Raji (cell line): ENCODE measurements around the gene SLC16A5.

Source experiments
- POLR2A ChIP-seq: IDR thresholded peaks from 2 replicates; pipeline ENCODE4 v1.6.1; 2011; ENCODE audit warnings: low read depth, low read length, control low read depth; ENCODE audit not compliant: insufficient read depth

SLC16A5 gene

DNA sequence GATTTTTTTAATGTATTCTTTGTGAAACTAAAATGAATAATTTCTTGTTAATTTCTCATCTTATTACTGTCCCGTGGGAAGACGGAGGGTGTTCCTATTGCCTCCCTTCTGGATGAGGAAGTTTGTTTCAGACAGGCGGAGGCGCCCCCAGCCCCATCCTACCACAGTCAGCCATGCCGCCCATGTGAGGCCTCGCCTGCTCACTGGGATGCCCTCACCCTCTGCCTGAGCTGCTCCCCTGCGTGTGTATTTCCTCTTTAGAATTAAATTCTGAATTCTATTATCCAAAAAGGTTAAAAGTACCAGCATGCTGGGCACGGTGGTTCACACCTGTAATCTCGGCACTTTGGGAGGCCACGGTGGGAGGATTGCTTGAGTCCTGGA, 26.7 kb upstream of the SLC16A5 start:
- no peak for TF ChIP-seq POLR2A

DNA sequence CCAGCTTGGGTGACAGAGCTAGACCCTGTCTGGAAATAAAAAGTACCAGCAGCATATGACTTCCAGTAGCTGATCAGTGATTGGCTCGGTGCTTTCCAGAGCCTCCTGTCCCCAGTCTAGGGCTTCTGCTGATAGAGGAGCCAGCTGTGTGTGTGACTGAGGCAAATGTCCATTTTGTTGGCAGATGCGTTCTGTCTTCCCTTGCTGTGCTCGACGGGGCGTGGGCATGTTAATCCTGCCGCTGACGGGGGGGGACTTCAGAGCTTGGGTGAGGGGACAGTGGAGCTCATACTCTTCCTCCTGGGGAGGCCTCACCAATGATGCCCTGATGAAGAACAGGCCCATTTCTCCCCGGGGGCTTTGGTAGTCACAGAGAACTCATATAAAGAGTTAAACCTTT, 26.1 kb upstream of the SLC16A5 start:
- TF ChIP-seq POLR2A = no peak

DNA sequence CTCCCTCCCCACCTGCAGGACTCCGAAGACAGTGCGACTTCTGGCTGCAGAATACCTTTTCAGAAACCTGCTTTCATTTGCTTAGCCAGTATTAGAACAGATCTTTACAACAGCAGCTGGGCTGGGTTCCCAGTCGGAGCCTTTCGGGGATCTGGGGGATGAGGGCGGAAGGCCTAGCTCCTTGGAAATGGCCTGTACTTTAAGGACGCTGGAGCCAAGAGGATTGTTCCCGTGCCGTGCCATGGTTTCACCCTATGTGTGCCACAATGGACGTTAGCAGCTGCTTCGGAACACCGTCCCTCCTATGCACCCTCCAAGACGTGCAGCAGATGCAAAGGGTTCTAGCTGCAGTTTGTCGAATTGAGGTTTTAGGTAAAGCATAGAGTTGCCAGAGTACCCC, 24.6 kb upstream of the SLC16A5 start:
- TF ChIP-seq POLR2A = no peak

DNA sequence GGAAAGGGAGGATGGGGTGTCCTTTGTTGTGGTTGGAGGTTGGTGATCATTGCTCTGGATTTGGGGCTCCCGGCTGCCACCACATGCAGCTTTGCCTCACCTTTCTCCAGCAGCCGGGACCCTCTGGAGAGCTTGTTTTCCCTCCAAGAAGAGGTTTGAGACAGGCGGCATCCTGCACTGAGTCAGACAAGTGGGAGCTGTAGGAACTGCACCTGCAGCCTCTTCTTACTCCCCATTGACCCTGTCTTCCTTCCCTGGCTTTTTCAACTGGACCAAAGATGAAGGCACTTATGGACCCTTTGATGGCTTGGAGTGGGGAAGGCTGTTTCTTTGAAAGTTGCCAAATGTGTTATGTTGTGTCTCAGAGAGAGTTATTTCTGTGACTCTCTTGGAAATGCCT, 24.1 kb upstream of the SLC16A5 start:
- no peak for TF ChIP-seq POLR2A

DNA sequence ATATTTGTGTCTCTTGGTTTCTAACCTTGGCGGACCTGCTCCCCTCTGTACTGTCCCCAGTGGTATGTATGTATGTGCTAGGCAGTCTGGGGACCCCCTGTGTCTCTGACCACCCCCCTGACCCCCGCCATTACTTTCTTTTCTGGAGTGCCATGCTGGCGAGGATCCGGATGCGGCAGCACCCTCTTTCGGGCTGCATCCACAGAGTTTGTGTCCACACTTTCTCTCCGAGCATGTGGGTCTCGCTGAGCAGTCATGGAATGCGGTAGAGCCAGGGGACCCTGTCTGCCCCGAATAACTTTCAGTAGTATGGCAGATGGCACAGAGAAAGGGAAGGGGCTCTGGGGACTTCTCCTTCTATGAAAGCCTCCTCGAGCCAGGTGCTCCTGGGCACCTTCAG, 23.7 kb upstream of the SLC16A5 start:
- TF ChIP-seq POLR2A = no peak

- TF ChIP-seq POLR2A = no peak
Measured at GRCh38 chr17:75064460-75064859, 23.3 kb upstream of the SLC16A5 start.

GRCh38 chr17:75064867-75065561, 22.7 kb upstream of the SLC16A5 start:
- no peak for TF ChIP-seq POLR2A

- TF ChIP-seq POLR2A = no peak
Measured at GRCh38 chr17:75065562-75066151, 22.1 kb upstream of the SLC16A5 start.

DNA sequence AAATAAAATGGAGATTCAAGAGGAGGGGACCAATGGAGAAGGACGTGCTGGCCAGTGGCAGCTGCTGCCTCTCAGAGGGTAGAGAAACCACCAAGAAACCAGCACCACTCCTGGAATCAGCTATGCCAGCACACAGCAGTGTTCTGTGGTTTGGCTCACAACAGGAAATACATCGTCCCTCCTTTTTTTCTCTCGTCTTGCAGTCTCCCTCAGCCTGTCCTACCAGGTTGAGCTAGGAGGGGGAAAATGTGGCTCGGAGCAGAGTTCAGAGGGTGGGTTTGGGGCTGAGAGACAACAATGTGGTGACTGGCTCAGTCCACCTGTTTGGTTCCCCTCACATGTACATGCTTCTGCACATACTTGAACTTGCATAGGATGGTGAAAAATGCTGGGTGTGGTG, 19.9 kb upstream of the SLC16A5 start:
- no peak for TF ChIP-seq POLR2A

- no peak for TF ChIP-seq POLR2A
Measured at GRCh38 chr17:75068750-75069149, 19.0 kb upstream of the SLC16A5 start.

- no peak for TF ChIP-seq POLR2A
Measured at GRCh38 chr17:75069783-75070182, 18.0 kb upstream of the SLC16A5 start.

DNA sequence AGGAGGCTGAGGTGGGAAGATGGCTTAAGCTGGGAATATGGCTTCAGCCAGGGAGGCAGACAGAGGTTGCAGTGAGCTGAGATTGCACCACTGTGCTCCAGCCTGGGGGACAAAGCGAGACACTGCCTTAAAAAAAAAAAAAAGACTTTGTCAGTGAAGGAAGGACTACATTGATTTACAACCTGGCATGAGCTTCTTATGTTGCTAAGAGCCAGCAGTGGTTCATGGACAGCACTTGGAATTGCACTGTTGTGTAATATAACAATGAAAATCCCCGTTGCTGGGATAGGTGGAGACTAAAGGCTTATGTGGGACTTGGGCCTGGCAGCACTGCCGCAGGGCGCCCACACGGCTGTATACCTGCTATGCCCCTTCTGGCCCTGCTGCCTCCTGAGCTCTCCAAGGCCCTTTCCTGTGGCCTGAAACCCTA, 14.1 kb upstream of the SLC16A5 start:
- no peak for TF ChIP-seq POLR2A

DNA sequence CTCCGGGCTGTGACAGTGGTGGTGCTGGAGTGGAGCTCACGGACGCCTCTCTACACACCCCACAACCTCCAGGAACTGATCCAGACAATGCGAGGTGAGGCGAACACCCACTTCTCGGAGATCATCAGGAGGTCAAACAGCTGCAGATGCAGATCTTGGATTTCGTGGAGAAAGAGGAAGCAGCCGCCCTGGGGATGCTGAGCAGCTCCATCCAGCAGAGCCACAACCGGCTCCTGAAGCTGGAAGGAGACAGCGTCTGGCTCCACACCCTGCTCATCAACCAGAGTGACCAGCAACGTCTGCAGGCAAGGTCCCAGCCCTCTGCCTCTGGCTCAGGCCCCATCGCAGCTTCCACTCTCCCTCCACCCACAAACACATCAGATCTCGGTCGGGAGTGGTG, 13.2 kb upstream of the SLC16A5 start:
- no peak for TF ChIP-seq POLR2A

DNA sequence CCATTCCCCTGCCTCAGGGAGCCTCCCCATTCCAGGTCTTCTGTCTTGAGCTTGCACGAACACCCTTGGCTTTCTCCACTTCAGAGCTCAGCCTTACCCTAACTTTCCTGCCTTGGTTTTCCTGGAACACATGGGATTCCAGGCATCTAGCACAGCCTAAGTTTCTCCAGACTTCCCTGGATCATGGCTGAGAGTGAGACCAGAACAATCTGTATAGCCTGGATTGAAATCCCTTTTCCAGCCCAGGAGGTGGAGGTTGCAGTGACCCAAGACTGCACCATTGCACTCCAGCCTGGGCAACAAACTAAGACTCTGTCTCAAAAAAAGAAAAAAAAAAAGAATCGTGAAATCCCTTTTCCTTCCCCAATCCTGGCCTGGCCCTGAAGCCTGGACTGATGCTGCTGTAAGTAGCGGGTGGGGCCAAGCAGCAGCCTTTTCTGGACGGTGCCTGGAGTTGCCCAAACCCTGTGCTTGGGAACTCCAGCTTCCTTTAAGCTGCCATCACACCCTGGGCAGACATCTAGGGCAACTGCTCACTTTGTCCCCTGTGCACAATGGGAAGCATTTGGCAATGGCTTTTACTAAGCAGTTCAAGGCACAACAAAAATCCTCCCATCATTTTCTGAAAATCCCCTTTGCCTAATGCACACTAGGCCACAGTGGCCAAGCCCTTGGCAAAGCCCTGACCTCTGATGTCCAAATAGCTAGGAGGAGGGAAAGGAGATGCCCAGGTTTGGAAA, 12.0 kb upstream of the SLC16A5 start:
- no peak for TF ChIP-seq POLR2A

DNA sequence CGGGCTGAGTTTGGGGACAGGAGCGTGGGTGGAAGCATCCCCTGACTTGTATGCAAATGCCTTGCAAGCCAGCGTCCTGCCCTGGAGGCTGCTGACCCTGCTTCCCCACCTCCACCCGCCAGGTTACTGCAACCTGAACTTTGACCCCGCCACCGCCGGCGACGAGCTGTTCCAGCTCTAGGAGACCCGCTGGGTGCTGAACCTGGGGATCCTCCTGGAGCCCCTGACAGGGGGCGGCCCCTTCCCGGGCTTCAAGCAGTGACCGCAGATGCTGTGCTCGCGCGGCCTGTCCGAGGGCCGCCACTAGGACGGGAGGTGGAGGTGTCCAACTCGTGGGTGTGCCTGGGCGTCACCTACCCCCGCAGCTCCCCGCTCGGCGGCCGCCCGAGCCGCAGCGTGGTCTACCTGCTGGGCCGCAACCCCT, 10.7 kb upstream of the SLC16A5 start:
- no peak for TF ChIP-seq POLR2A
